K562 (cell line): Measurements from ENCODE around the gene ABCA7. TPM values are rescaled to one million over a fixed set of nuclear protein-coding genes. Genes with fewer than 3 reads are reported as not detected.

ENCODE experiments used
- ATAC-seq: fragments of 200-7000 bp; cut with Tn5 transposase; 3 replicates; pipeline ENCODE4 v1.9.1; 2020; ENCODE audit warnings: moderate library complexity
- BruUV-seq: library from RNA; stranded (reverse); fragments of 400-500 nt; replicated peaks from 2 replicates; lab custom pipeline; 2021; lab: Mats Ljungman, UMichigan
- CTCF ChIA-PET: fragments of 300-600 bp; formaldehyde crosslinking; extraction: SDS; loops from one replicate; lab custom pipeline; 2021; ENCODE audit warnings: low intra/inter-chr PET ratio; lab: Yijun Ruan, JAX
- POLR2A ChIA-PET: fragments of 300-600, 350-650 bp; sonication (Branson Sonifier 250); formaldehyde crosslinking; extraction: SDS; loops from one replicate; lab custom pipeline; 2021; ENCODE audit warnings: antibody characterized with exemption, inconsistent platforms; lab: Yijun Ruan, JAX
- DNase-seq, 4 experiments: peaks; one replicate each; pipeline versions ENCODE4 v3.0.0 to v3.0.0-alpha.2; 2011 to 2018; ENCODE audit warnings: low spot score in 3 of 4, mixed read lengths in 3 of 4; ENCODE audit errors: extremely low read depth in 1 of 4
- FAIRE-seq: peaks from 2 replicates; lab custom pipeline; 2011; peaks lifted over from hg19 to GRCh38; lab: Jason Lieb, UNC
- H2AFZ ChIP-seq: 2 replicates; pipeline ENCODE4 v1.6.0; 2011; ENCODE audit warnings: low read depth, low read length, control low read depth, inconsistent platforms
- H3K27ac ChIP-seq: fragments of 200-600 bp; 3 replicates; pipeline ENCODE4 v1.8.0; 2011; ENCODE audit warnings: low read depth, mild to moderate bottlenecking, control low read depth, inconsistent platforms, low read length, moderate library complexity, mixed read lengths; ENCODE audit errors: extremely low read depth
- H3K27me3 ChIP-seq, 2 experiments: fragments of 300-600 bp in 1 of 2; 2 replicates in 1 of 2; 3 replicates in 1 of 2; pipeline versions ENCODE4 v1.6.0 to v1.8.0; 2011; ENCODE audit warnings: inconsistent platforms in 2 of 2, low read length in 2 of 2, mild to moderate bottlenecking in 1 of 2, mixed read lengths in 1 of 2, moderate library complexity in 1 of 2; ENCODE audit not compliant: control insufficient read depth in 2 of 2, insufficient read depth in 2 of 2
- H3K36me3 ChIP-seq: fragments of 300-600 bp; 3 replicates; pipeline ENCODE4 v1.8.0; 2011; ENCODE audit warnings: mild to moderate bottlenecking, low read length, inconsistent platforms; ENCODE audit not compliant: control insufficient read depth, insufficient read depth
- H3K4me1 ChIP-seq, 2 experiments: fragments of 200-600 bp in 1 of 2; replicated peaks in 1 of 2; 2 replicates in 1 of 2; 3 replicates in 1 of 2; pipeline versions ENCODE4 v1.5.1 to v1.8.0; 2011; ENCODE audit warnings: inconsistent platforms in 2 of 2, low read length in 2 of 2, mild to moderate bottlenecking in 1 of 2, mixed read lengths in 1 of 2, moderate library complexity in 1 of 2; ENCODE audit not compliant: control insufficient read depth in 2 of 2, insufficient read depth in 2 of 2
- H3K4me2 ChIP-seq: 2 replicates; pipeline ENCODE4 v1.6.1; 2011; ENCODE audit warnings: low read length, control low read depth, inconsistent platforms, mixed read lengths; ENCODE audit not compliant: insufficient read depth
- H3K4me3 ChIP-seq: fragments of 200-600 bp; sonication (generic), shearing (Covaris generic); 2 replicates; pipeline ENCODE4 v1.5.1; 2016; ENCODE audit warnings: control low read depth, inconsistent platforms
- H3K79me2 ChIP-seq: fragments of 200-600 bp; 3 replicates; pipeline ENCODE4 v1.8.0; 2011; ENCODE audit warnings: low read length, inconsistent platforms; ENCODE audit not compliant: control insufficient read depth, insufficient read depth
- H3K9ac ChIP-seq, 2 experiments: 2 replicates each; pipeline versions ENCODE4 v1.6.0 to v1.6.1; 2011; ENCODE audit warnings: low read depth in 2 of 2, low read length in 2 of 2, control low read depth in 1 of 2, inconsistent platforms in 1 of 2, mild to moderate bottlenecking in 1 of 2, mixed read lengths in 1 of 2; ENCODE audit not compliant: insufficient read depth in 1 of 2
- H3K9me1 ChIP-seq: one replicate; pipeline ENCODE4 v1.6.0; 2011; ENCODE audit warnings: inconsistent platforms, mild to moderate bottlenecking, low read length, moderate library complexity; ENCODE audit not compliant: control insufficient read depth, insufficient read depth
- H3K9me3 ChIP-seq: replicated peaks from 2 replicates; pipeline ENCODE4 v1.5.1; 2011; ENCODE audit warnings: low read depth, low read length, inconsistent platforms; ENCODE audit not compliant: control insufficient read depth, insufficient read depth
- H4K20me1 ChIP-seq: replicated peaks from 2 replicates; pipeline ENCODE4 v1.6.1; 2011; ENCODE audit warnings: low read length, inconsistent platforms, mixed read lengths; ENCODE audit not compliant: control insufficient read depth, insufficient read depth
- CHD1 ChIP-seq: fragments of 200-600 bp; sonication (generic); IDR thresholded peaks from one replicate; pipeline ENCODE4 v1.6.1; 2012; ENCODE audit warnings: mild to moderate bottlenecking, moderate library complexity, low read length, inconsistent platforms
- HNRNPK ChIP-seq: fragments of 200-400 bp; formaldehyde crosslinking; IDR thresholded peaks from one replicate; pipeline ENCODE4 v1.6.1; 2018; ENCODE audit warnings: mild to moderate bottlenecking, low read depth, low read length; ENCODE audit not compliant: poor library complexity, severe bottlenecking
- POLR2G ChIP-seq: fragments of 200-400 bp; formaldehyde crosslinking; IDR thresholded peaks from 2 replicates; pipeline ENCODE4 v1.6.1; 2017; ENCODE audit warnings: low read depth, mild to moderate bottlenecking, antibody characterized with exemption, low read length, moderate library complexity
- RBFOX2 ChIP-seq: fragments of 200-400 bp; formaldehyde crosslinking; IDR thresholded peaks from 2 replicates; pipeline ENCODE4 v1.6.1; 2017; ENCODE audit warnings: low read depth, mild to moderate bottlenecking, low read length, moderate library complexity
- ZNF57 ChIP-seq: fragments of 450-650 bp; formaldehyde crosslinking; IDR thresholded peaks from 2 replicates; pipeline ENCODE4 v1.4.0; 2020; ENCODE audit warnings: mild to moderate bottlenecking, moderate library complexity
- WGBS: fragments of 100-300 bp; shearing (Covaris generic); methylation state at CpG from one replicate; pipeline ENCODE4 v1.1.6; 2016; ENCODE audit warnings: low coverage, mixed read lengths; ENCODE audit not compliant: insufficient coverage; ENCODE audit errors: missing lambda C conversion rate; 5-methylcytosine and 5-hydroxymethylcytosine counted together
- in situ Hi-C: fragments of 300-500 bp; cut with MboI; formaldehyde crosslinking; loops from 4 replicates; pipeline ENCODE4 v1.15.0; 2018; ENCODE audit warnings: inconsistent platforms, mixed read lengths
- intact Hi-C: fragments of 100-400 bp; cut with micrococcal nuclease; formaldehyde crosslinking; loops from 2 replicates; pipeline ENCODE4 v1.14.2; 2022
- polyA plus RNA-seq, 8 experiments: library from polyadenylated mRNA; depleted of rRNA in 4 of 8; stranded (reverse) in 5 of 8; unstranded in 3 of 8; fragments of >200 nt; fragmentation: Nextera tagmentation in 2 of 8; fragmentation: Illumina TruSeq in 1 of 8; extraction: Ambion mirVana in 2 of 8; extraction: Trizol in 1 of 8; gene quantifications; 2 replicates each; pipeline versions ENCODE4 v1.2.1 to v1.2.3, GENCODE V29; 2011 to 2014; ENCODE audit warnings: inconsistent platforms in 1 of 8, missing spikeins in 1 of 8
- total RNA-seq, 7 experiments: library from RNA; depleted of rRNA in 6 of 7; stranded (reverse); fragments of >200 nt in 6 of 7; fragmentation: Illumina TruSeq in 2 of 7; extraction: Trizol in 2 of 7; gene quantifications; 2 replicates each; pipeline versions ENCODE4 v1.2.1 to v1.2.3, GENCODE V29; 2011 to 2021; ENCODE audit warnings: low replicate concordance in 1 of 7
- TF ChIP-seq, protein P1 (sequence below), 2 experiments: fragments of 450-650 bp; IDR thresholded peaks; 2 replicates each; pipeline ENCODE4 v1.6.1; 2016

Gene ABCA7
- total and polyA plus RNA-seq, 9 of the 15 experiments (the other 6 are each of a cell fraction or from before 2014, with no cell fraction given), result 2.3 to 96.1 (median 31.2) TPM

DNA sequence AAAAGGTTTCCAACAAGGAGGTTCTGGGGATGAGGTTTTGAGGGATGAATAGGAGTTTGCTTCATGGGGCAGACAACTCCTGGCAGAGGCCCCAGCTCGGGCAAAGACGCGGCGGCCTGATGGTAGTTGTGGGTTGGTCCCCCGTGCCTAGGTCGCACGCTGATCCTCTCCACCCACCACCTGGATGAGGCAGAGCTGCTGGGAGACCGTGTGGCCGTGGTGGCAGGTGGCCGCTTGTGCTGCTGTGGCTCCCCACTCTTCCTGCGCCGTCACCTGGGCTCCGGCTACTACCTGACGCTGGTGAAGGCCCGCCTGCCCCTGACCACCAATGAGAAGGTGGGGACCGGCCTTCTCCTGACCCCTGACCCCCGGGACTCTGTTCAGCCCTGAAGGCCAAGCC lies 11.9 kb downstream of the ABCA7 start:
- H3K27ac ChIP-seq, result peak overlapping the region; percentile 19; the same call in 2 of the 3 replicates
- FAIRE-seq (no peak), DNase-seq (no peak), ATAC-seq (no peak)
- peaks cover 0 to 61% of the 10 kb centered on the region in 2 experiments; a peak in 3 of 5 replicates for H3K4me1 ChIP-seq
- H3K9me3 ChIP-seq, result no peaks in the 10 kb centered on the region
- BruUV-seq, result no TSS peak
- ChIA-PET CTCF (no interaction called here), POLR2A (no interaction called here)
- 0 out of 2 replicates have a peak, but pooled peaks cover 4% of the 10 kb centered on the region for H4K20me1 ChIP-seq
- H3K4me2 ChIP-seq, result no peak overlapping the region
- peaks cover 5% of the 10 kb centered on the region; the same call in 2 of the 3 replicates for H3K79me2 ChIP-seq
- H2AFZ ChIP-seq, result no peak overlapping the region
- WGBS, result 88% methylated on average over 12 of the region's 17 CpGs
- H3K9me1 ChIP-seq, result no peaks in the 10 kb centered on the region
- peaks cover 74% of the 10 kb centered on the region for H3K36me3 ChIP-seq
- intact Hi-C loops, result no loop called here
- H3K27me3 ChIP-seq, result no peaks in the 10 kb centered on the region
- no peak for TF ChIP-seq ZNF57 (CRISPR knock-in tag)
- peak; percentile 68 for TF ChIP-seq POLR2G
- TF ChIP-seq, protein P1, sequence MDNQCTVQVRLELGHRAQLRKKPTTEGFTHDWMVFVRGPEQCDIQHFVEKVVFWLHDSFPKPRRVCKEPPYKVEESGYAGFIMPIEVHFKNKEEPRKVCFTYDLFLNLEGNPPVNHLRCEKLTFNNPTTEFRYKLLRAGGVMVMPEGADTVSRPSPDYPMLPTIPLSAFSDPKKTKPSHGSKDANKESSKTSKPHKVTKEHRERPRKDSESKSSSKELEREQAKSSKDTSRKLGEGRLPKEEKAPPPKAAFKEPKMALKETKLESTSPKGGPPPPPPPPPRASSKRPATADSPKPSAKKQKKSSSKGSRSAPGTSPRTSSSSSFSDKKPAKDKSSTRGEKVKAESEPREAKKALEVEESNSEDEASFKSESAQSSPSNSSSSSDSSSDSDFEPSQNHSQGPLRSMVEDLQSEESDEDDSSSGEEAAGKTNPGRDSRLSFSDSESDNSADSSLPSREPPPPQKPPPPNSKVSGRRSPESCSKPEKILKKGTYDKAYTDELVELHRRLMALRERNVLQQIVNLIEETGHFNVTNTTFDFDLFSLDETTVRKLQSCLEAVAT (IDR thresholded peaks at IDR 0.05), result no peak
- TF ChIP-seq HNRNPK, result no peak
- TF ChIP-seq CHD1, result no peak
- 0 out of 2 replicates have a peak, but pooled peaks have one; percentile 27 for TF ChIP-seq RBFOX2
- H3K4me3 ChIP-seq, result no peak overlapping the region
- H3K9ac ChIP-seq, result 0 out of 4 replicates have a peak overlapping the region, but pooled peaks of 1 of the 2 experiments have one; percentile 15
- in situ Hi-C loops, result no loop called here
